B cell (primary cell): Measurements from ENCODE around the gene HSFX4. TPM values are rescaled to one million over a fixed set of nuclear protein-coding genes. Genes with fewer than 3 reads are reported as not detected.
A peak's percentile ranks its signal among the peaks of the same experiment; 100 is the strongest.
"Not testable (repeated sequence)": the region's sequence is repeated elsewhere in the genome, so short reads cannot be mapped to it uniquely, and the experiment has no call there.

Source experiments
- ATAC-seq: fragments of 200-7000 bp; cut with Tn5 transposase; one replicate; pipeline ENCODE4 v1.10.0; 2021; ENCODE audit warnings: low read depth, mild to moderate bottlenecking, moderate number of reproducible peaks, moderate library complexity
- CTCF ChIA-PET: fragments of 350-600 bp; sonication (Branson Sonifier 250); formaldehyde crosslinking; loops from one replicate; lab custom pipeline; 2021; ENCODE audit warnings: antibody characterized with exemption, inconsistent platforms; lab: Charles Lee
- POLR2A ChIA-PET: fragments of 350-600 bp; sonication (Branson Sonifier 250); formaldehyde crosslinking; loops from one replicate; lab custom pipeline; 2021; ENCODE audit warnings: antibody characterized with exemption; lab: Charles Lee
- DNase-seq: peaks from one replicate; pipeline ENCODE4 v3.0.0; 2013
- H2AFZ ChIP-seq: 2 replicates; pipeline ENCODE4 v1.6.1; 2012; ENCODE audit warnings: mild to moderate bottlenecking, low read depth, low read length; ENCODE audit not compliant: insufficient read depth, poor library complexity, severe bottlenecking
- H3K27ac ChIP-seq, 2 donors: 1 replicate in 1 of 2; 2 replicates in 1 of 2; pipeline ENCODE4 v1.5.1; 2012 to 2013; ENCODE audit warnings: low read length in 2 of 2, mild to moderate bottlenecking in 2 of 2, moderate library complexity in 1 of 2
- H3K27me3 ChIP-seq, 4 experiments: fragments of 200-600 bp in 1 of 4; sonication (generic) in 1 of 4; replicated peaks in 1 of 4; 1 replicate in 2 of 4; 2 replicates in 2 of 4; pipeline versions ENCODE4 v1.6.1 to v1.7.0; 2013 to 2016; ENCODE audit warnings: low read length in 3 of 4, mild to moderate bottlenecking in 2 of 4, mixed read lengths in 1 of 4, moderate library complexity in 1 of 4; ENCODE audit not compliant: insufficient read depth in 4 of 4, control insufficient read depth in 3 of 4; ENCODE audit errors: control extremely low read depth in 1 of 4
- H3K36me3 ChIP-seq, 2 experiments: replicated peaks in 1 of 2; 1 replicate in 1 of 2; 2 replicates in 1 of 2; pipeline versions ENCODE4 v1.6.1 to v1.7.1; 2013; ENCODE audit warnings: low read length in 1 of 2; ENCODE audit not compliant: insufficient read depth in 2 of 2, control insufficient read depth in 1 of 2; ENCODE audit errors: control extremely low read depth in 1 of 2, extremely low read depth in 1 of 2
- H3K4me1 ChIP-seq, 2 donors: fragments of 200-600 bp in 1 of 2; sonication (generic) in 1 of 2; 1 replicate in 1 of 2; 2 replicates in 1 of 2; pipeline versions ENCODE4 v1.5.1 to v1.6.1; 2013 to 2017; ENCODE audit warnings: low read length in 2 of 2; ENCODE audit not compliant: control insufficient read depth in 2 of 2, insufficient read depth in 2 of 2
- H3K4me2 ChIP-seq: replicated peaks from 2 replicates; pipeline ENCODE3; 2012; ENCODE audit warnings: mild to moderate bottlenecking, low read depth, low read length; ENCODE audit not compliant: poor library complexity, severe bottlenecking
- H3K4me3 ChIP-seq, 5 experiments: fragments of 200-600 bp in 1 of 5; sonication (generic) in 1 of 5; 1 replicate in 3 of 5; 2 replicates in 2 of 5; pipeline versions ENCODE4 v1.5.1 to v1.7.0; 2011 to 2016; ENCODE audit warnings: low read length in 4 of 5, mild to moderate bottlenecking in 4 of 5, low read depth in 2 of 5, control low read depth in 1 of 5, moderate library complexity in 1 of 5; ENCODE audit not compliant: insufficient read depth in 1 of 5; ENCODE audit errors: control extremely low read depth in 1 of 5, extremely low read depth in 1 of 5
- H3K79me2 ChIP-seq: fragments of 200-600 bp; sonication (generic); one replicate; pipeline ENCODE4 v1.6.0; 2016; ENCODE audit warnings: low read length; ENCODE audit not compliant: control insufficient read depth, insufficient read depth
- H3K9ac ChIP-seq: fragments of 200-600 bp; sonication (generic); 2 replicates; pipeline ENCODE4 v1.6.1; 2017; ENCODE audit warnings: mild to moderate bottlenecking, low read length, moderate library complexity
- H3K9me3 ChIP-seq, 3 donors: one replicate each; pipeline versions ENCODE4 v1.6.1 to v1.7.1; 2013; ENCODE audit warnings: low read length in 2 of 3; ENCODE audit not compliant: control insufficient read depth in 2 of 3, insufficient read depth in 1 of 3; ENCODE audit errors: control extremely low read depth in 1 of 3
- H4K20me1 ChIP-seq: 2 replicates; pipeline ENCODE4 v1.6.0; 2012; ENCODE audit warnings: mild to moderate bottlenecking, low read length; ENCODE audit not compliant: insufficient read depth, control insufficient read depth, poor library complexity, severe bottlenecking
- H3K27ac Mint-ChIP-seq: one replicate; pipeline ENCODE4 v1.8.0; 2021; ENCODE audit warnings: mixed read lengths
- H3K27me3 Mint-ChIP-seq: one replicate; pipeline ENCODE4 v1.8.0; 2021; ENCODE audit warnings: mixed read lengths
- H3K4me1 Mint-ChIP-seq: one replicate; pipeline ENCODE4 v1.8.0; 2021; ENCODE audit warnings: mixed read lengths
- H3K4me3 Mint-ChIP-seq: one replicate; pipeline ENCODE4 v1.8.0; 2021; ENCODE audit warnings: mixed read lengths
- H3K9me3 Mint-ChIP-seq: one replicate; pipeline ENCODE4 v1.8.0; 2022; ENCODE audit warnings: mixed read lengths; ENCODE audit not compliant: insufficient read depth
- EZH2 ChIP-seq: IDR thresholded peaks from 2 replicates; pipeline ENCODE4 v1.6.1; 2012; ENCODE audit warnings: borderline replicate concordance, low read depth, mild to moderate bottlenecking, moderate library complexity, low read length; ENCODE audit not compliant: insufficient read depth, poor library complexity, severe bottlenecking
- WGBS: methylation state at CpG from one replicate; pipeline ENCODE4 v1.1.5; 2013; ENCODE audit warnings: missing lambda C conversion rate; ENCODE audit not compliant: insufficient coverage; 5-methylcytosine and 5-hydroxymethylcytosine counted together
- intact Hi-C: fragments of 100-400 bp; cut with micrococcal nuclease; formaldehyde crosslinking; loops from one replicate; pipeline ENCODE4 v1.10.0; 2022
- polyA plus RNA-seq: library from polyadenylated mRNA; depleted of rRNA; stranded (reverse); fragments of >200 nt; gene quantifications from 2 replicates; pipeline ENCODE4 v1.2.3, GENCODE V29; 2012
- total RNA-seq, 2 donors: library from RNA; stranded (reverse); fragments of 120-200 nt in 1 of 2; gene quantifications; 1 replicate in 1 of 2; 2 replicates in 1 of 2; pipeline versions ENCODE4 v1.2.3 to v1.2.4, GENCODE V29; 2013 to 2022
- TF ChIP-seq, protein P1 (sequence below): fragments of 200-600 bp; IDR thresholded peaks from one replicate; pipeline ENCODE4 v1.8.0; 2022; ENCODE audit warnings: antibody characterized with exemption, mild to moderate bottlenecking

HSFX4 gene
- total and polyA plus RNA-seq, 2 donors (not counting 1 experiment from before 2014, with no cell fraction given) = not detected

DNA sequence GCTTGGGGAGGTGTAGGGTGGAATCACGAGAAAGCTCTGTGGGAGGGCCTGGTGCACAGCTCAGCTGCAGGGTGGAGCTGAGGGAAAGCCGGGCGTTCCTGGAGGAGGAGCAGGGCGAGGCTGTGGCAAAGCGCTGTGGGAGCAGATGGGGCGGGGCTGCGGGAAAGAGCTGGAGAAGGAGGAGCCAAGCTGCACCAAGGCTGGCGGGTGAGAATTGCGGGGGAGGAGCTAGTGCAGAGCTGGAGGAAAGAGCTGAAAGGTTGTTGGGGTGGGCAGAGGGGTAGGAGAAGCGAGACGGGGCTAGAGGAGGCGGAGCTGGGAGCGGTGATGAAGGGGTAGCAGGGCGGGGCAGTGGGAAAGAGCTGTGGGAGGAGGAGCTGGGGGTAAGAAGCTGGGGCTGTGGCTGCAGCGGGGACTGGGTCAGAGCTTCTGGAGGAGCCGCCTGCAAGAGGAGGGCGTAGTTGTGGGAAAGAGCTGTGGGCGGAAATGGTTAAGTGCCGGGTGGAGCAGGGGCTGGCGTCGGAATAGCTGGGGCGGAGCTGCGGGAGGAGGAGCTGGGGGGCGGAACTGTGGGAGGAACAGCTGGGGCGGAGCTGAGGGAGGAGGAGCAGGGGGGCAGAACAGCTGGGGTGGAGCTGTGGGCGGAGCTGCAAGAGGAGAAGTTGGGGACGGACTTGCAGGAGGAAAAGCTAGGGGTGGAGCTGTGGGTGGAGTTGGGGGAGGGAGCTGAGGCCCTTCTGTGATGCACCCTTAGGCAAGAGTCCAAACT, 10.7 kb downstream of the HSFX4 start:
- Histone ChIP-seq H3K4me2 (peak overlapping the region; percentile 76), H3K36me3 (no peaks in the 10 kb centered on the region), H3K9me3 (no peaks in the 10 kb centered on the region), H3K27me3 (no peaks in the 10 kb centered on the region), H3K9ac (peak overlapping the region; percentile 72), H4K20me1 (no peaks in the 10 kb centered on the region), H3K79me2 (peaks cover 7% of the 10 kb centered on the region), H3K27ac (peak overlapping the region; percentile 69 to 81), H3K4me1 (peaks cover 5 to 12% of the 10 kb centered on the region in 2 donors), H2AFZ (peak overlapping the region; percentile 68), H3K4me3 (peak overlapping the region in 4 of 5 experiments; percentile 63 to 73 (median 68))
- intact Hi-C loops = no loop called here
- H3K27me3 Mint-ChIP-seq = no peaks in the 10 kb centered on the region
- peak overlapping the region; percentile 95 for H3K27ac Mint-ChIP-seq
- peak overlapping the region; percentile 91 for H3K4me3 Mint-ChIP-seq
- CTCF ChIA-PET = interaction anchor here (1.4 to 2.3 kb wide), 2 partner anchors 10 to 400 kb away, joined by 5 to 11 read pairs; partner anchors contain the start of gene EOLA1
- WGBS = under 1% methylated on average over 21 of the region's 27 CpGs
- H3K4me1 Mint-ChIP-seq = peaks cover 4% of the 10 kb centered on the region
- POLR2A ChIA-PET = interaction anchor here (1.0 to 3.3 kb wide), 6 partner anchors 400 to 958 kb away, joined by 3 to 59 read pairs (median 6); partner anchors contain the start of genes EOLA1, IDS and MTMR1
- no peaks in the 10 kb centered on the region for H3K9me3 Mint-ChIP-seq
- peak; percentile 52 for ATAC-seq
- peak; percentile 94 for DNase-seq
- no peak for TF ChIP-seq EZH2
- TF ChIP-seq, protein P1, sequence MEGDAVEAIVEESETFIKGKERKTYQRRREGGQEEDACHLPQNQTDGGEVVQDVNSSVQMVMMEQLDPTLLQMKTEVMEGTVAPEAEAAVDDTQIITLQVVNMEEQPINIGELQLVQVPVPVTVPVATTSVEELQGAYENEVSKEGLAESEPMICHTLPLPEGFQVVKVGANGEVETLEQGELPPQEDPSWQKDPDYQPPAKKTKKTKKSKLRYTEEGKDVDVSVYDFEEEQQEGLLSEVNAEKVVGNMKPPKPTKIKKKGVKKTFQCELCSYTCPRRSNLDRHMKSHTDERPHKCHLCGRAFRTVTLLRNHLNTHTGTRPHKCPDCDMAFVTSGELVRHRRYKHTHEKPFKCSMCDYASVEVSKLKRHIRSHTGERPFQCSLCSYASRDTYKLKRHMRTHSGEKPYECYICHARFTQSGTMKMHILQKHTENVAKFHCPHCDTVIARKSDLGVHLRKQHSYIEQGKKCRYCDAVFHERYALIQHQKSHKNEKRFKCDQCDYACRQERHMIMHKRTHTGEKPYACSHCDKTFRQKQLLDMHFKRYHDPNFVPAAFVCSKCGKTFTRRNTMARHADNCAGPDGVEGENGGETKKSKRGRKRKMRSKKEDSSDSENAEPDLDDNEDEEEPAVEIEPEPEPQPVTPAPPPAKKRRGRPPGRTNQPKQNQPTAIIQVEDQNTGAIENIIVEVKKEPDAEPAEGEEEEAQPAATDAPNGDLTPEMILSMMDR = no peak

DNA sequence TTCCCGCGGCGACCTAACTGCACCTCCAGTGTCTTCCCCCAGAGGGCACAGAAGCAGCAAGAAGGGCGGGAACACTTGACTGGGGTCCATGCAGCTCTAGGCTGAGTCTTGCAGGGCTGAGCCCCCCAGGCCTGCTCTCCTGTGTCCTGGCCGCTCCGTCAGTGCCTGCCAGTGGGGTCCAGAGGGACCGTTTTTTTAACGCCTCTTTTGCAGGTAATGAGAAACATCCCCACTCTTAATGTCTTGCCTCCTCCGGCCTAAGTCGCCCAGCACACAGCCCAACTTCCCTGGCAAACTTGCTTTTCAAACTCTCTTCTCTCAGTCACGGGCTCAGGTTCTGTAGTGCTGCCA, 11.3 kb downstream of the HSFX4 start:
- TF ChIP-seq, protein P1 = peak; percentile 40
- DNase-seq, H3K27me3 Mint-ChIP-seq, ATAC-seq, H3K79me2 ChIP-seq, H3K9ac ChIP-seq, H2AFZ ChIP-seq, H3K4me1 Mint-ChIP-seq, H3K36me3 ChIP-seq, H3K27ac ChIP-seq, H3K27me3 ChIP-seq, H3K9me3 ChIP-seq, H3K9me3 Mint-ChIP-seq, H4K20me1 ChIP-seq, intact Hi-C loops: not testable (repeated sequence)
- WGBS = 18% methylated on average over 6 of the region's 11 CpGs
- Histone ChIP-seq H3K4me2 (peak overlapping the region; percentile 76), H3K4me1 (peaks cover 5 to 12% of the 10 kb centered on the region in 2 donors), H3K4me3 (peak overlapping the region in 2 of 5 experiments; percentile 26 to 63)
- H3K4me3 Mint-ChIP-seq = peak overlapping the region; percentile 91
- peak overlapping the region; percentile 95 for H3K27ac Mint-ChIP-seq
- POLR2A ChIA-PET = interaction anchor here (1.0 to 3.3 kb wide), 5 partner anchors 401 to 957 kb away, joined by 3 to 59 read pairs (median 3); partner anchors contain the start of genes EOLA1, IDS and MTMR1
- CTCF ChIA-PET = interaction anchor here (1.4 to 2.3 kb wide), 2 partner anchors 9 to 401 kb away, joined by 5 to 11 read pairs; partner anchors contain the start of gene EOLA1

DNA sequence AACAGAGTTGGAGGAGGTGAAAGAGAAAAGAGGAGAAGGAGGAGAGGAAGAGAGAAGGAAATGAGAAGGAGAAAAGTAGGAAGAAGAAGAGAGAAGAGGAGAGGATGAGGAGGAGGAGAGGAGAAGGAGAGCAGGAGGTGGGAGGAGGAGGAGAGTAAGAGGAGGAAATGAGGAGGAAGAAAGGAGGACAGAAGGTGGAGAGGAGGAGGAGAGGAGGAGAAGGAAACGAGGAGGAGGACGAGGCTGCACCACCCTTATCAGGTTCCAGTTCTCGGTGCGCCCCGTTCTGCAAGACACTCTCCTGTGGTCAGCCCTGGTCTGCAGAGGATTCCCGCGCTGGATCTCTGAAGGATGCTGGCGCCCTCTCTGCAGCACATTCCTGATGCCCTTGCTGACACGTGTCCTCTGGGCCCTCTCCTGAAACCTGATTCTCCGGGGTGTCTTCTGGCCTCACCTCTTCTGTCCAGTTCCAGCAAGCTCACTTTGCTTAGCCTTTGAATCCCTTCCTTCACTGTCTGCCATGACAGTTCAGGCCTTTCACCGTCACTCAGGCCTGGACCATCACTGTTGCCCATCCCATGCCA, 15.8 kb downstream of the HSFX4 start:
- H4K20me1 ChIP-seq, DNase-seq, intact Hi-C loops, H3K9me3 Mint-ChIP-seq, CTCF ChIA-PET, H3K27ac ChIP-seq, ATAC-seq, H3K4me3 Mint-ChIP-seq, H3K9ac ChIP-seq, H3K9me3 ChIP-seq, H3K79me2 ChIP-seq, H3K4me3 ChIP-seq, H3K4me2 ChIP-seq, POLR2A ChIA-PET, H3K36me3 ChIP-seq, H3K27ac Mint-ChIP-seq, H3K27me3 Mint-ChIP-seq, H3K4me1 Mint-ChIP-seq, H3K27me3 ChIP-seq, H2AFZ ChIP-seq, H3K4me1 ChIP-seq: not testable (repeated sequence)
- 100% methylated on average over 2 of the region's 11 CpGs for WGBS
